Type B pancreatic cell (in vitro differentiated cells): ENCODE measurements around the gene ATP12A. TPM values are rescaled to one million over a fixed set of nuclear protein-coding genes. Genes with fewer than 3 reads are reported as not detected.

Experiments
- DNase-seq: peaks from one replicate; pipeline ENCODE4 v3.0.0; 2021; ENCODE audit warnings: mixed read lengths; ENCODE audit not compliant: unreplicated experiment; ENCODE audit errors: extremely low spot score
- H3K27ac Mint-ChIP-seq: 2 replicates; pipeline ENCODE4 v1.8.0; 2021; ENCODE audit warnings: mild to moderate bottlenecking, mixed read lengths
- H3K27me3 Mint-ChIP-seq: 2 replicates; pipeline ENCODE4 v1.8.0; 2021; ENCODE audit warnings: mixed read lengths
- H3K36me3 Mint-ChIP-seq: 2 replicates; pipeline ENCODE4 v1.8.0; 2021; ENCODE audit warnings: mixed read lengths
- H3K4me1 Mint-ChIP-seq: one replicate; pipeline ENCODE4 v1.8.0; 2021; ENCODE audit warnings: mixed read lengths; ENCODE audit not compliant: unreplicated experiment
- H3K4me3 Mint-ChIP-seq: 2 replicates; pipeline ENCODE4 v1.8.0; 2021; ENCODE audit warnings: mild to moderate bottlenecking, mixed read lengths
- H3K9me3 Mint-ChIP-seq: 2 replicates; pipeline ENCODE4 v1.8.0; 2021; ENCODE audit warnings: mixed read lengths
- CTCF ChIP-seq: fragments of 200-600 bp; sonication (generic); conservative IDR thresholded peaks from 2 replicates; pipeline ENCODE4 v1.5.0; 2021; ENCODE audit warnings: antibody characterized with exemption, mild to moderate bottlenecking
- total RNA-seq: library from RNA; stranded (reverse); gene quantifications from 2 replicates; pipeline ENCODE4 v1.2.1, GENCODE V29; 2021; ENCODE audit warnings: low replicate concordance

Gene ATP12A
- total RNA-seq, 1 donor from 2014 or later = 19.0 TPM

GRCh38 chr13:24699541-24699940, 19.3 kb downstream of the ATP12A start:
- H3K27me3 Mint-ChIP-seq = peaks cover 13% of the 10 kb centered on the region
- no peak overlapping the region for H3K4me3 Mint-ChIP-seq
- no peak overlapping the region for H3K27ac Mint-ChIP-seq
- no peak for TF ChIP-seq CTCF
- DNase-seq = no peak
- no peaks in the 10 kb centered on the region for H3K9me3 Mint-ChIP-seq
- no peaks in the 10 kb centered on the region for H3K36me3 Mint-ChIP-seq
- no peaks in the 10 kb centered on the region for H3K4me1 Mint-ChIP-seq

GRCh38 chr13:24700539-24700938, 20.3 kb downstream of the ATP12A start:
- TF ChIP-seq CTCF = no peak
- Mint-ChIP-seq H3K36me3 (no peaks in the 10 kb centered on the region), H3K27me3 (peaks cover 13% of the 10 kb centered on the region), H3K4me1 (no peaks in the 10 kb centered on the region), H3K27ac (no peak overlapping the region), H3K9me3 (no peaks in the 10 kb centered on the region), H3K4me3 (no peak overlapping the region)
- no peak for DNase-seq

- Mint-ChIP-seq H3K27me3 (peaks cover 5% of the 10 kb centered on the region), H3K27ac (no peak overlapping the region), H3K9me3 (no peaks in the 10 kb centered on the region), H3K4me1 (no peaks in the 10 kb centered on the region), H3K36me3 (no peaks in the 10 kb centered on the region), H3K4me3 (no peak overlapping the region)
- no peak for DNase-seq
- no peak for TF ChIP-seq CTCF
Observed at GRCh38 chr13:24706886-24707585, 26.8 kb downstream of the ATP12A start.

- DNase-seq = no peak
- Mint-ChIP-seq H3K27ac (no peak overlapping the region), H3K27me3 (peaks cover 4% of the 10 kb centered on the region), H3K4me1 (no peaks in the 10 kb centered on the region), H3K4me3 (no peak overlapping the region), H3K9me3 (no peaks in the 10 kb centered on the region), H3K36me3 (no peaks in the 10 kb centered on the region)
- no peak for TF ChIP-seq CTCF
Observed at GRCh38 chr13:24709186-24709913, 29.1 kb downstream of the ATP12A start.

GRCh38 chr13:24713022-24713421, 32.8 kb downstream of the ATP12A start:
- Mint-ChIP-seq H3K9me3 (no peaks in the 10 kb centered on the region), H3K4me3 (no peak overlapping the region), H3K27ac (no peak overlapping the region), H3K27me3 (peaks cover 11% of the 10 kb centered on the region), H3K4me1 (peaks cover 3% of the 10 kb centered on the region), H3K36me3 (no peaks in the 10 kb centered on the region)
- no peak for DNase-seq
- no peak for TF ChIP-seq CTCF
